ENCODE data around the gene ZNF276.

DNA sequence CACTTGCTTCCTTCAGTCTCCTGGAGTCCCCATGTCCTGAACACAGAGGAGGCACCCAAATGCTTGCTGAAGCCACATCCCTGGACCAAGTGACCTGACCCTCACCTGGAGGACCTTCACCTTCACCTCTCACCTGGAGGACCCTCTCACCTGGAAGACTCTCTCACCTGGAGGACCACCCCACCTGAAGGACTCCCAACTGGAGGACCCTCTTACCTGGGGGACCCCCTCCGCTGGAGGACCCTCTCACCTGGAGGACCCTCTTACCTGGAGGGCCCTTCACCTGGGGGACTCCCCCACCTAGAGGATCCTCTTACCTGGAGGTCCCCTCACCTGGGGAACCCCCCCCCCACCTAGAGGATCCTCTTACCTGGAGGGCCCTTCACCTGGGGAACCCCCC lies 35.4 kb upstream of the ZNF276 start:
- TF ChIP-seq EZH2 (IDR thresholded peaks at IDR 0.05; ENCODE audit: low read length, unreplicated experiment), result no peak
- TF ChIP-seq, protein P1, sequence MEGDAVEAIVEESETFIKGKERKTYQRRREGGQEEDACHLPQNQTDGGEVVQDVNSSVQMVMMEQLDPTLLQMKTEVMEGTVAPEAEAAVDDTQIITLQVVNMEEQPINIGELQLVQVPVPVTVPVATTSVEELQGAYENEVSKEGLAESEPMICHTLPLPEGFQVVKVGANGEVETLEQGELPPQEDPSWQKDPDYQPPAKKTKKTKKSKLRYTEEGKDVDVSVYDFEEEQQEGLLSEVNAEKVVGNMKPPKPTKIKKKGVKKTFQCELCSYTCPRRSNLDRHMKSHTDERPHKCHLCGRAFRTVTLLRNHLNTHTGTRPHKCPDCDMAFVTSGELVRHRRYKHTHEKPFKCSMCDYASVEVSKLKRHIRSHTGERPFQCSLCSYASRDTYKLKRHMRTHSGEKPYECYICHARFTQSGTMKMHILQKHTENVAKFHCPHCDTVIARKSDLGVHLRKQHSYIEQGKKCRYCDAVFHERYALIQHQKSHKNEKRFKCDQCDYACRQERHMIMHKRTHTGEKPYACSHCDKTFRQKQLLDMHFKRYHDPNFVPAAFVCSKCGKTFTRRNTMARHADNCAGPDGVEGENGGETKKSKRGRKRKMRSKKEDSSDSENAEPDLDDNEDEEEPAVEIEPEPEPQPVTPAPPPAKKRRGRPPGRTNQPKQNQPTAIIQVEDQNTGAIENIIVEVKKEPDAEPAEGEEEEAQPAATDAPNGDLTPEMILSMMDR (conservative IDR thresholded peaks at IDR 0.05; ENCODE audit: low read depth, low read length), result no peak

Measured in PC-3 (cell line).